Immature natural killer cell (primary cell): Measurements from ENCODE around the gene NANS. TPM values are rescaled to one million over a fixed set of nuclear protein-coding genes. Genes with fewer than 3 reads are reported as not detected.
"Not testable (repeated sequence)": the region's sequence is repeated elsewhere in the genome, so short reads cannot be mapped to it uniquely, and the experiment has no call there.

Source experiments
- DNase-seq, 3 donors: peaks; one replicate each; pipeline ENCODE4 v3.0.0; 2022; ENCODE audit warnings: mixed read lengths in 1 of 3
- H3K27ac Mint-ChIP-seq, 6 donors: one replicate each; pipeline ENCODE4 v1.8.0; 2020; ENCODE audit warnings: mixed read lengths in 6 of 6, mild to moderate bottlenecking in 5 of 6, inconsistent platforms in 4 of 6, moderate library complexity in 3 of 6
- H3K27me3 Mint-ChIP-seq, 3 donors: one replicate each; pipeline ENCODE4 v1.8.0; 2020 to 2021; ENCODE audit warnings: low read depth in 3 of 3, mild to moderate bottlenecking in 3 of 3, mixed read lengths in 3 of 3, moderate library complexity in 3 of 3, inconsistent platforms in 1 of 3
- H3K36me3 Mint-ChIP-seq, 3 donors: one replicate each; pipeline ENCODE4 v1.8.0; 2020; ENCODE audit warnings: mixed read lengths in 3 of 3, inconsistent platforms in 2 of 3, mild to moderate bottlenecking in 2 of 3
- H3K4me1 Mint-ChIP-seq, 2 donors: one replicate each; pipeline ENCODE4 v1.8.0; 2020; ENCODE audit warnings: inconsistent platforms in 2 of 2, mild to moderate bottlenecking in 2 of 2, mixed read lengths in 2 of 2, moderate library complexity in 1 of 2
- H3K4me3 Mint-ChIP-seq, 5 donors: one replicate each; pipeline ENCODE4 v1.8.0; 2020; ENCODE audit warnings: mild to moderate bottlenecking in 5 of 5, mixed read lengths in 5 of 5, inconsistent platforms in 3 of 5, moderate library complexity in 3 of 5
- H3K9me3 Mint-ChIP-seq, 6 donors: one replicate each; pipeline ENCODE4 v1.8.0; 2020; ENCODE audit warnings: mild to moderate bottlenecking in 6 of 6, mixed read lengths in 6 of 6, inconsistent platforms in 4 of 6, moderate library complexity in 3 of 6
- polyA plus RNA-seq, 3 donors: library from polyadenylated mRNA; unstranded; fragments of 300-500 nt; fragmentation: Illumina TruSeq; gene quantifications; one replicate each; pipeline ENCODE4 v1.2.3, GENCODE V29; 2021

Gene NANS
- polyA plus RNA-seq, 3 donors from 2014 or later, result 21.5 to 41.8 (median 34.1) TPM

GRCh38 chr9:98070704-98071103 is 14.2 kb downstream of the NANS start:
- H3K27me3 Mint-ChIP-seq, result no peaks in the 10 kb centered on the region
- H3K36me3 Mint-ChIP-seq, result peaks cover 0 to 8% (median 0%) of the 10 kb centered on the region in 3 donors
- H3K4me1 Mint-ChIP-seq, result peaks cover 8 to 13% of the 10 kb centered on the region in 2 donors
- DNase-seq, result no peak
- no peak overlapping the region for H3K27ac Mint-ChIP-seq
- no peak overlapping the region for H3K4me3 Mint-ChIP-seq
- no peaks in the 10 kb centered on the region for H3K9me3 Mint-ChIP-seq

- Mint-ChIP-seq H3K4me1 (peaks cover 9 to 14% of the 10 kb centered on the region in 2 donors), H3K36me3 (peaks cover 0 to 4% (median 0%) of the 10 kb centered on the region in 3 donors), H3K4me3 (no peak overlapping the region), H3K9me3 (no peaks in the 10 kb centered on the region), H3K27ac (no peak overlapping the region), H3K27me3 (no peaks in the 10 kb centered on the region)
- DNase-seq, result no peak
Observed at GRCh38 chr9:98071737-98072136, 15.2 kb downstream of the NANS start.

GRCh38 chr9:98074115-98074990 is 17.8 kb downstream of the NANS start:
- Mint-ChIP-seq H3K9me3 (no peaks in the 10 kb centered on the region), H3K27me3 (peaks cover 0 to 2% (median 0%) of the 10 kb centered on the region in 3 donors), H3K4me1 (peaks cover 9 to 14% of the 10 kb centered on the region in 2 donors), H3K36me3 (peaks cover 0 to 13% (median 3%) of the 10 kb centered on the region in 3 donors), H3K4me3 (peak overlapping the region in 1 of 5 donors; percentile 32), H3K27ac (peak overlapping the region; percentile 43 to 86 (median 62))
- DNase-seq, result peak; percentile 61 to 69 (median 64)

GRCh38 chr9:98075332-98075805 is 18.8 kb downstream of the NANS start:
- Mint-ChIP-seq H3K4me1 (peaks cover 9 to 14% of the 10 kb centered on the region in 2 donors), H3K4me3 (no peak overlapping the region)
- no peak for DNase-seq

GRCh38 chr9:98076514-98076890 is 20.0 kb downstream of the NANS start:
- peaks cover 9 to 14% of the 10 kb centered on the region in 2 donors for H3K4me1 Mint-ChIP-seq
- peaks cover 0 to 13% (median 3%) of the 10 kb centered on the region in 3 donors for H3K36me3 Mint-ChIP-seq
- H3K27ac Mint-ChIP-seq, result peak overlapping the region in 1 of 6 donors; percentile 42
- not testable (repeated sequence) for DNase-seq, H3K9me3 Mint-ChIP-seq, H3K27me3 Mint-ChIP-seq, H3K4me3 Mint-ChIP-seq

More at GRCh38 chr9:98075332-98075805, 18.8 kb downstream of the NANS start:
- Mint-ChIP-seq H3K27ac (peak overlapping the region in 5 of 6 donors; percentile 25 to 73 (median 45)), H3K36me3 (peaks cover 0 to 13% (median 3%) of the 10 kb centered on the region in 3 donors), H3K27me3 (peaks cover 0 to 2% (median 0%) of the 10 kb centered on the region in 3 donors), H3K9me3 (no peaks in the 10 kb centered on the region)

- Mint-ChIP-seq H3K4me1 (peaks cover 10 to 21% of the 10 kb centered on the region in 2 donors), H3K27me3 (peaks cover 0 to 2% (median 0%) of the 10 kb centered on the region in 3 donors), H3K36me3 (peaks cover 0 to 23% (median 6%) of the 10 kb centered on the region in 3 donors), H3K27ac (peak overlapping the region in 4 of 6 donors; percentile 14 to 72 (median 27)), H3K9me3 (no peaks in the 10 kb centered on the region), H3K4me3 (no peak overlapping the region)
- no peak for DNase-seq
Observed at GRCh38 chr9:98078895-98079294, 22.4 kb downstream of the NANS start.

- peaks cover 7 to 15% of the 10 kb centered on the region in 2 donors for H3K4me1 Mint-ChIP-seq
- peaks cover 0 to 24% (median 7%) of the 10 kb centered on the region in 3 donors for H3K36me3 Mint-ChIP-seq
- peak overlapping the region in 1 of 6 donors; percentile 4 for H3K27ac Mint-ChIP-seq
- peaks cover 0 to 2% (median 0%) of the 10 kb centered on the region in 3 donors for H3K27me3 Mint-ChIP-seq
- H3K9me3 Mint-ChIP-seq, result no peaks in the 10 kb centered on the region
- H3K4me3 Mint-ChIP-seq, result no peak overlapping the region
- no peak for DNase-seq
Observed at GRCh38 chr9:98080326-98080725, 23.8 kb downstream of the NANS start.

GRCh38 chr9:98080780-98081179 is 24.2 kb downstream of the NANS start:
- peaks cover 0 to 2% (median 0%) of the 10 kb centered on the region in 3 donors for H3K27me3 Mint-ChIP-seq
- no peak for DNase-seq
- peak overlapping the region in 1 of 6 donors; percentile 42 for H3K27ac Mint-ChIP-seq
- peaks cover 6 to 15% of the 10 kb centered on the region in 2 donors for H3K4me1 Mint-ChIP-seq
- no peak overlapping the region for H3K4me3 Mint-ChIP-seq
- H3K36me3 Mint-ChIP-seq, result peaks cover 0 to 24% (median 7%) of the 10 kb centered on the region in 3 donors
- no peaks in the 10 kb centered on the region for H3K9me3 Mint-ChIP-seq

- H3K4me3 Mint-ChIP-seq, result no peak overlapping the region
- no peak for DNase-seq
- peaks cover 0 to 3% (median 0%) of the 10 kb centered on the region in 3 donors for H3K27me3 Mint-ChIP-seq
- H3K9me3 Mint-ChIP-seq, result no peaks in the 10 kb centered on the region
- peak overlapping the region; percentile 22 to 61 (median 48) for H3K27ac Mint-ChIP-seq
- H3K36me3 Mint-ChIP-seq, result peaks cover 0 to 29% (median 7%) of the 10 kb centered on the region in 3 donors
- peaks cover 14 to 23% of the 10 kb centered on the region in 2 donors for H3K4me1 Mint-ChIP-seq
Observed at GRCh38 chr9:98081477-98082219, 25.1 kb downstream of the NANS start.

GRCh38 chr9:98083061-98083501 is 26.5 kb downstream of the NANS start:
- H3K27me3 Mint-ChIP-seq, result peaks cover 0 to 4% (median 0%) of the 10 kb centered on the region in 3 donors
- DNase-seq, result no peak
- no peak overlapping the region for H3K4me3 Mint-ChIP-seq
- H3K36me3 Mint-ChIP-seq, result peaks cover 0 to 28% (median 5%) of the 10 kb centered on the region in 3 donors
- peaks cover 19 to 30% of the 10 kb centered on the region in 2 donors for H3K4me1 Mint-ChIP-seq
- H3K27ac Mint-ChIP-seq, result peak overlapping the region in 5 of 6 donors; percentile 41 to 81 (median 51)
- no peaks in the 10 kb centered on the region for H3K9me3 Mint-ChIP-seq

GRCh38 chr9:98083566-98084183 is 27.1 kb downstream of the NANS start:
- Mint-ChIP-seq H3K9me3 (no peaks in the 10 kb centered on the region), H3K36me3 (peaks cover 0 to 26% (median 4%) of the 10 kb centered on the region in 3 donors), H3K27me3 (peaks cover 0 to 2% (median 0%) of the 10 kb centered on the region in 3 donors), H3K27ac (peak overlapping the region; percentile 41 to 81 (median 54)), H3K4me1 (peaks cover 23 to 35% of the 10 kb centered on the region in 2 donors), H3K4me3 (no peak overlapping the region)
- no peak for DNase-seq

- peaks cover 24 to 38% of the 10 kb centered on the region in 2 donors for H3K4me1 Mint-ChIP-seq
- H3K27ac Mint-ChIP-seq, result peak overlapping the region in 3 of 6 donors; percentile 62 to 76 (median 69)
- H3K9me3 Mint-ChIP-seq, result no peaks in the 10 kb centered on the region
- H3K4me3 Mint-ChIP-seq, result no peak overlapping the region
- peaks cover 1 to 21% (median 4%) of the 10 kb centered on the region in 3 donors for H3K36me3 Mint-ChIP-seq
- peaks cover 0 to 3% (median 0%) of the 10 kb centered on the region in 3 donors for H3K27me3 Mint-ChIP-seq
- no peak for DNase-seq
Observed at GRCh38 chr9:98084396-98084795, 27.9 kb downstream of the NANS start.

GRCh38 chr9:98085058-98085457 is 28.5 kb downstream of the NANS start:
- Mint-ChIP-seq H3K27ac (peak overlapping the region; percentile 60 to 81 (median 70)), H3K9me3 (no peaks in the 10 kb centered on the region), H3K36me3 (peaks cover 8 to 25% (median 9%) of the 10 kb centered on the region in 3 donors), H3K27me3 (peaks cover 0 to 4% (median 0%) of the 10 kb centered on the region in 3 donors), H3K4me1 (peaks cover 26 to 43% of the 10 kb centered on the region in 2 donors), H3K4me3 (no peak overlapping the region)
- DNase-seq, result no peak
